GM19099 (cell line): ENCODE data around the gene HDAC9.

ENCODE experiments used
- POLR2A ChIP-seq: IDR thresholded peaks from 3 replicates; pipeline ENCODE4 v1.6.1; 2011; ENCODE audit warnings: low read depth; ENCODE audit not compliant: insufficient read length; ENCODE audit errors: extremely low read depth

HDAC9 gene

GRCh38 chr7:18552316-18552916 lies 56.9 kb downstream of the HDAC9 start:
- TF ChIP-seq POLR2A: no peak

DNA sequence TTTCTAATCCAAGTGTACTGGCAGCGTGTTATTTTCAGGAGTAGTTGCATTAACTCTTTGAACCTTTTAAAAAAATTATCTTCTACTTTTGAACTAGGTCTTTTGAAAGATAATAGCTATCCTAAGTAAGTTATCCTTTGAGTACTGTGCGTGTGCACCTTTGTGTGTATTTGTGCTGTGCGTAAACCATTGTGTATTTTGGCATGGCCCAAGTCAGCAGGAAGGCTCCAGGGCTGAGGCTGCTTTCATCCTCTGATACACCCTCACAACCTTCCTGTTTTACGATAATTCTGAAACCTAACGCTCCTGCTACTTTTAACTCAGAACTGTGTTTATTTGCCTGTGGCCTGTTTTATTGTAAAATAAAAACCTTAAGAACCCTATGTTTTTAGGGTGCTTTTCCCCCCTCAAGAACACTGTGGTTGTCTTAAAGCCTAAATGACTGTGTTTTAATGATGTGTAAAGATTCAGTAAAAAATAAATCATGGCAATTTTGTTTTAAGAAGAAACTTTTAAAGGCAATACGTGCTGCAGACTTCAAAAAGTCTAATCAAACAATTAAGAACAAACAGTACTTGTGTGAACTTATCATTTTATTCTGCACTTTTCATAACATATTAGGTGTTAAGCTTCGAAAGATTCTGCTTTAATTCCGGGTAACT lies 57.5 kb downstream of the HDAC9 start:
- TF ChIP-seq POLR2A: no peak

DNA sequence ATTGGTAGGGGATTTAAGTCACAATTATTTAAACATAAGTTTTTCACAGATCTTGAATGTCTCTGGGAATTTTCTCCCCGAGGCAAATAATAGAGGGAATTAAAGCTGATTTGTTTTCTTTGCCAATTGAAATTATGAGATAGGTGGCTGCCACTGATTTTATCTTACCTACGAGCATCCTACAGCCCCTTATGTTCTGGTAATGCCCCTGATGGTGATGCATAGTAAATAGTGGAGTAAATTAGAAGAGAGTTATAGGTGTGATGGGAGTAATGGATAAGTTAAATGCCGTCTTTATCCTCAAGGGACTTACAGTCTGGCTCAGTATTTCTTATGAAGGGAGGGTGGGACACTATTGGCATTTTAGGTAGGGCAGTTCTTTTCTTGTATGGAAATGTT lies 58.1 kb downstream of the HDAC9 start:
- no peak for TF ChIP-seq POLR2A

- TF ChIP-seq POLR2A: no peak
Observed at GRCh38 chr7:18555120-18555519, 59.6 kb downstream of the HDAC9 start.

DNA sequence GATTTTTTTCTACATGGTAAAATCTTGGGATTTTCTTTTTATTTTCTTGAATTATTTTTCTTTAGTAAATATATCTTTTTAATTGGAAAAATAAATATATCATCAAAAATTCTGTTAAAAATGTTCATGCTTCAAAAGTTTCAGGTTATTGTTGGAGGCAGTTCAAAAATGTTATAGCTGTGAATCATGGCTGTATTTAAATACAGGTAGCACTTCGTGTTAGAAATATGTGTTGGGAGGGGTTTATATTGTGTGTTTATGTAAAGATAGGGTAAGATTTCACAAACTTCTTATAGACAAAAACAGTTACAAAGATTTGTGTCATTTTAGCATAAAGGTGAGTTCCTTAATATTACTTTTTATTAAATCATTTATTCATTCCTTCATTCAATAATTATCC lies 60.4 kb downstream of the HDAC9 start:
- TF ChIP-seq POLR2A: no peak

- no peak for TF ChIP-seq POLR2A
Observed at GRCh38 chr7:18558503-18558902, 63.0 kb downstream of the HDAC9 start.

DNA sequence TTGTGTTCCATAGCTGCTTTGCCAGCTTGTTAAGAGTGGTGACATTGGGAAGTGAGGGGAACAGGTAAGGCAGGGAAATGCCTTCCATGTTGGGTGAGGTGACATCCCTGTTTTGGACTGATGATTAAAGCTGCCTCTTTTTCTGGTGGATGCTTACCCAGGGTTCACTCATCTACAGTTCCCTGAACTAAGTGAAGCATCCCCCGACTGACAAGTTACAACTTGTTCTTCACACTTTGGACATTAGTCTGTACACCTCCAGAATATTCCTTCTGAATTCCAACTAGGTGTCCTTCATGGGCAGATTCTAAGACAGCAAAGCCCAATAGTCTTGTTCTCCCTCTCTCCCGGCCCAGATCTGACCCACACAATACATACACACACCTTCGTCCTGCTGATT lies 63.4 kb downstream of the HDAC9 start:
- no peak for TF ChIP-seq POLR2A

GRCh38 chr7:18559756-18560155 lies 64.2 kb downstream of the HDAC9 start:
- no peak for TF ChIP-seq POLR2A

DNA sequence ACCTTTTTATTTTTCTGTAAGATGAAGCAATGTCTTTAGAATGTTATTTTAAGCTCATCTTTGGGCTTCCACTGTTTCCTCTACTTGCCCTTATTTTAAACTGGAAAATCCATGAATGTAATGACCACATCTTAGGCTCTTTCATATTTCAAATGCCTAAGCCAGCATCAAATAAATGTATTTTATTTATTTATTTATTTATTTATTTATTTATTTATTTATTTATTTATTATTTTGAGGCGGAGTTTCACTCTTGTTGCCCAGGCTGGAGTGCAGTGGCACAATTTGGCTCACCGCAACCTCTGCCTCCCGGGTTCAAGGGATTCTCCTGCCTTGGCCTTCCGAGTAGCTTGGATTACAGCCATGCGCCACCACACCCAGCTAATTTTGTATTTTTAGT lies 69.2 kb downstream of the HDAC9 start:
- no peak for TF ChIP-seq POLR2A

GRCh38 chr7:18565337-18565736 lies 69.8 kb downstream of the HDAC9 start:
- no peak for TF ChIP-seq POLR2A

- no peak for TF ChIP-seq POLR2A
Observed at GRCh38 chr7:18566205-18566604, 70.7 kb downstream of the HDAC9 start.

GRCh38 chr7:18566829-18567228 lies 71.3 kb downstream of the HDAC9 start:
- no peak for TF ChIP-seq POLR2A

DNA sequence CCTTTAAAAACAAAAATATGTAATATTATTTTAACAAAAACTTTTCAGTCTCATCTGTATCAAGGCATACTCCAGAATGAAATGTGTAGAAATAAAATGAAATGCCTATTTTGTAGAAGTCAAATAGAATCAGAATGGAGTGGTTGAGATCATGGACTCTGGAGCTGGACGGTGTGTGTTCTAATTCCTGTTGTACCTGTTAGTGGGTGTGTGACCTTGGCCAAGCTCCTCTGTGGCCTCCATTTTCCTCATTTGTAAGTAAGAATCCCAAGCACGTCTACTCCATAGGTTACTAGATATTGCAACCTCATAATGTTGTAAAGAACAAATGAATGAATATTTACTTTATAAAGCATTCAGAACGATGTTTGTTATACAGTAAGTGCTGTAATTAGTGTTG lies 74.9 kb downstream of the HDAC9 start:
- no peak for TF ChIP-seq POLR2A

DNA sequence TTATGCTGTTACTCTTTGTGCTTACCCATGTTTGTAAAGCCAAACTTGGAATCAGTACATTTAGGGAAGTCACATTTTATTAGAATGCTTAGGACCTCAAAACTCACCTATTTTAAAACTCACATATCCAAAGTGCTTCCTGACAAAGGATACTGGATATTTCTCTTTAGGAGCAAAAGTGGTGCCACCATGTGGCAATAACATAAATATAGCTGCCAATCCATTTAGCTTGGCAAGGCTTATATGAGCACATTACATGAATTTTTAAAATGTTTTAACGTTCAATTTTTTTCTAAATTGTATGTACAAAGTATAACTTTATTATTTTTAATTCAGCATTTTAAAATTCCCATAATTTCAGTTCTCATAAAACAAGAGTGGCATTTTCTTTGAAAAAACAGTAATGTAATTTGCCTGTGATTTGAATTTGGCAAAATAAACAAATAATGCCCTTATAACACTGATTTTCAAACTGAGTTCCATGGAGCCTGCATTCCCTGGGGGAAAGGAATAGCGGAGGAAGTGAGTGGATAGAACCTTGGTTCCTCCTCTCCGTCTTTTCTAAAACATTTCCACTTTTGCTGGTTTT lies 75.4 kb downstream of the HDAC9 start:
- no peak for TF ChIP-seq POLR2A

DNA sequence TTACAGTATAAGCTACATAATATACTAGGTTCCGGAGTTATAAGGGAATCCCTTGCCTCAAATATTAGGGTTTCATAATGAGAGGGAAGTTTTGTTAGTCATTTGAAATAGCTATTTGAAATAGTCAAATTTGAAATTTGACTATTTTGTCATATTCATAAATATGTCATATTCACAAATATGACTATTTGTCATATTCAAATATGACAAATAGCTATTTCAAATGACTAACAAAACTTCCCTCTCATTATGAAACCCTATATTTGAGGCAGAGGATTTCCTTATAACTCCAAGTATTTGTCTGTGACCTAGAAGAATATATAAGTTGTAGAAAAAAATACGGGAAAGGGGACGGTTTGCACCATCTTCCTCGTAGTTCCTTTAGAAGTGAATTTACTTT lies 76.6 kb downstream of the HDAC9 start:
- TF ChIP-seq POLR2A: no peak

DNA sequence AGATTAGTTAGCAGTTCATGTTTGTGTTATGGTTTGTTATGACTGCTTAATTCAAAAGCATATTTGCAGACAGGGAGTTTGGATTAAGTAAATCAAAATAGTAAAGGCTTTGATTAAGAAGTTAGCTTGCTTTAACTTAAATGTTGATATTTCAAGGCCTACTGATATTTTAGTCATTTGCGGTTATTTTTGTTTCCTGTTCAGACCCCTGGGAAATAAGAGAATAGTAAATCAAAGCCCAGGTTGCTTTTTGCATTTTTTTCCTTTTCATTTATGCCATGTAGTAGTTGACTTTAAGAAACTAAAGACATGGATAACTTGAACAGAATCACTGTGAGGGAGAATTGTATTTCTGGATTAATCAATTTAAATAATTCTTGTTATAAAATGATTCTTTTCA lies 77.3 kb downstream of the HDAC9 start:
- no peak for TF ChIP-seq POLR2A

GRCh38 chr7:18573410-18574234 lies 78.1 kb downstream of the HDAC9 start:
- TF ChIP-seq POLR2A: no peak

DNA sequence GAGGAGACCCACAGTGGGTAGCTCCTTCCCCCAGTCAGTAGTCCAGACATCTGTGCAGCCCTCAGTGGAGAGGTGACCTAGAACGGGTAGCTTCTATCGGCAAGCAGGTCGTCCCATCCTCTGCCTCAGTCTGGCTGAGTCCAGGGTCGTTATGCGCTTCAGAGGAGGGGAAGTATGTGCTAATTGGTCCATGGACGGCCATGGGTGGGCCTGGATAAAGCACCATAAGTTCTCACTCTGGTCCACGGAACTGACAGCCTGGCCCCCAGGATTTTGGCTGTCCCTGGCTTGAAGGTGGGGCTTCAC lies 78.6 kb downstream of the HDAC9 start:
- no peak for TF ChIP-seq POLR2A
